H1 (cell line): Measurements from ENCODE around the gene TCF25. TPM values are rescaled to one million over a fixed set of nuclear protein-coding genes. Genes with fewer than 3 reads are reported as not detected.

Experiments
- CTCF ChIA-PET: fragments of 300-600 bp; sonication (Branson Sonifier 250); formaldehyde crosslinking; loops from one replicate; lab custom pipeline; 2021; ENCODE audit not compliant: partially characterized antibody; lab: Charles Lee
- POLR2A ChIA-PET: fragments of 300-600 bp; sonication (Branson Sonifier 250); formaldehyde crosslinking; loops from one replicate; lab custom pipeline; 2021; ENCODE audit warnings: inconsistent platforms; ENCODE audit not compliant: partially characterized antibody; lab: Charles Lee
- DNase-seq, 2 experiments: peaks; one replicate each; pipeline versions ENCODE4 v3.0.0 to v3.0.0-alpha.2; 2010 to 2022; ENCODE audit warnings: low spot score in 2 of 2, low read depth in 1 of 2, mixed read lengths in 1 of 2
- FAIRE-seq: peaks from 2 replicates; lab custom pipeline; 2011; peaks lifted over from hg19 to GRCh38; lab: Jason Lieb, UNC
- H2AFZ ChIP-seq: 2 replicates; pipeline ENCODE4 v1.8.1; 2012; ENCODE audit warnings: low read length, inconsistent platforms
- H2AK5ac ChIP-seq: 2 replicates; pipeline ENCODE4 v1.6.1; 2013; ENCODE audit warnings: low read depth, low read length
- H2BK120ac ChIP-seq: replicated peaks from 2 replicates; pipeline ENCODE3; 2013; ENCODE audit warnings: low read depth, low read length, inconsistent platforms
- H2BK12ac ChIP-seq: 2 replicates; pipeline ENCODE4 v1.6.1; 2013; ENCODE audit warnings: low read depth, low read length
- H2BK15ac ChIP-seq: 2 replicates; pipeline ENCODE4 v1.6.1; 2013; ENCODE audit warnings: low read length
- H2BK20ac ChIP-seq: 2 replicates; pipeline ENCODE4 v1.6.1; 2013; ENCODE audit warnings: low read length
- H2BK5ac ChIP-seq: 2 replicates; pipeline ENCODE4 v1.6.1; 2013; ENCODE audit warnings: low read depth, low read length
- H3K14ac ChIP-seq: 2 replicates; pipeline ENCODE4 v1.6.1; 2013; ENCODE audit warnings: inconsistent platforms; ENCODE audit not compliant: insufficient read length
- H3K18ac ChIP-seq: 2 replicates; pipeline ENCODE4 v1.6.1; 2013; ENCODE audit warnings: low read length; ENCODE audit errors: extremely low read depth
- H3K23ac ChIP-seq: 2 replicates; pipeline ENCODE4 v1.6.1; 2013; ENCODE audit warnings: inconsistent platforms; ENCODE audit not compliant: insufficient read length
- H3K23me2 ChIP-seq: 2 replicates; pipeline ENCODE4 v1.6.1; 2013; ENCODE audit warnings: low read depth, low read length
- H3K27ac ChIP-seq: 2 replicates; pipeline ENCODE4 v1.6.1; 2011; ENCODE audit warnings: low read depth, low read length, inconsistent platforms
- H3K27me3 ChIP-seq, 4 experiments: replicated peaks in 1 of 4; 1 replicate in 1 of 4; 2 replicates in 3 of 4; pipeline versions ENCODE4 v1.6.1 to v1.8.1; 2011 to 2013; ENCODE audit warnings: low read length in 3 of 4, mild to moderate bottlenecking in 3 of 4, inconsistent platforms in 2 of 4, mixed read lengths in 2 of 4, moderate library complexity in 1 of 4; ENCODE audit not compliant: control insufficient read depth in 3 of 4, insufficient read depth in 3 of 4; ENCODE audit errors: extremely low read depth in 1 of 4
- H3K36me3 ChIP-seq, 4 experiments: 2 replicates each; pipeline versions ENCODE4 v1.6.1 to v1.8.1; 2011 to 2013; ENCODE audit warnings: mild to moderate bottlenecking in 4 of 4, low read length in 3 of 4, moderate library complexity in 2 of 4, control low read depth in 1 of 4, inconsistent platforms in 1 of 4; ENCODE audit not compliant: insufficient read depth in 4 of 4, control insufficient read depth in 2 of 4
- H3K4ac ChIP-seq: replicated peaks from 2 replicates; pipeline ENCODE3; 2013; ENCODE audit warnings: low read length, low read depth, mixed read lengths, inconsistent platforms; ENCODE audit not compliant: insufficient read length
- H3K4me1 ChIP-seq, 4 experiments: replicated peaks in 1 of 4; 1 replicate in 1 of 4; 2 replicates in 3 of 4; pipeline versions ENCODE4 v1.6.1 to v1.8.1; 2011 to 2013; ENCODE audit warnings: low read length in 3 of 4, inconsistent platforms in 2 of 4, mixed read lengths in 1 of 4; ENCODE audit not compliant: insufficient read depth in 4 of 4, control insufficient read depth in 3 of 4
- H3K4me2 ChIP-seq, 2 experiments: 2 replicates each; pipeline versions ENCODE4 v1.6.1 to v1.8.1; 2011 to 2013; ENCODE audit warnings: low read depth in 2 of 2, low read length in 2 of 2, control low read depth in 1 of 2, inconsistent platforms in 1 of 2, mild to moderate bottlenecking in 1 of 2; ENCODE audit not compliant: insufficient read depth in 1 of 2
- H3K4me3 ChIP-seq, 4 experiments: fragments of 200-600, 300-600 bp in 1 of 4; sonication (generic), shearing (Covaris generic), sonication (Bioruptor Twin) in 1 of 4; 2 replicates each; pipeline versions ENCODE4 v1.5.1 to v1.8.1; 2011 to 2016; ENCODE audit warnings: low read length in 4 of 4, low read depth in 3 of 4, control low read depth in 2 of 4, inconsistent platforms in 2 of 4, mild to moderate bottlenecking in 2 of 4, mixed read lengths in 1 of 4, moderate library complexity in 1 of 4; ENCODE audit not compliant: insufficient read depth in 2 of 4; ENCODE audit errors: extremely low read depth in 1 of 4
- H3K56ac ChIP-seq: replicated peaks from 2 replicates; pipeline ENCODE3; 2013; ENCODE audit warnings: low read depth, mild to moderate bottlenecking, mixed read lengths, low read length, inconsistent platforms; ENCODE audit not compliant: insufficient read length
- H3K79me1 ChIP-seq: 2 replicates; pipeline ENCODE4 v1.6.1; 2013; ENCODE audit warnings: low read depth, low read length, control low read depth
- H3K79me2 ChIP-seq, 2 experiments: 2 replicates each; pipeline versions ENCODE4 v1.6.1 to v1.8.1; 2012 to 2013; ENCODE audit warnings: low read length in 2 of 2, mild to moderate bottlenecking in 2 of 2, inconsistent platforms in 1 of 2; ENCODE audit not compliant: insufficient read depth in 2 of 2, control insufficient read depth in 1 of 2
- H3K9ac ChIP-seq, 4 experiments: replicated peaks in 1 of 4; 1 replicate in 1 of 4; 2 replicates in 3 of 4; pipeline versions ENCODE4 v1.6.1 to v1.8.1; 2011 to 2013; ENCODE audit warnings: low read depth in 3 of 4, low read length in 3 of 4, control low read depth in 2 of 4, mild to moderate bottlenecking in 2 of 4, moderate library complexity in 2 of 4, inconsistent platforms in 1 of 4; ENCODE audit errors: extremely low read depth in 1 of 4
- H3K9me3 ChIP-seq, 2 experiments: 2 replicates each; pipeline versions ENCODE4 v1.6.1 to v1.8.1; 2012 to 2013; ENCODE audit warnings: mild to moderate bottlenecking in 2 of 2, moderate library complexity in 2 of 2, control low read depth in 1 of 2, inconsistent platforms in 1 of 2, low read depth in 1 of 2, low read length in 1 of 2, mixed read lengths in 1 of 2; ENCODE audit not compliant: insufficient read depth in 2 of 2
- H4K20me1 ChIP-seq, 2 experiments: replicated peaks in 1 of 2; 2 replicates each; pipeline versions ENCODE3 to v1.8.1; 2011 to 2013; ENCODE audit warnings: inconsistent platforms in 2 of 2, low read length in 2 of 2, mild to moderate bottlenecking in 1 of 2; ENCODE audit not compliant: insufficient read depth in 2 of 2, control insufficient read depth in 1 of 2
- H4K5ac ChIP-seq: 2 replicates; pipeline ENCODE4 v1.6.1; 2013; ENCODE audit warnings: low read length, low read depth, mixed read lengths, inconsistent platforms; ENCODE audit not compliant: insufficient read length
- H4K8ac ChIP-seq: 2 replicates; pipeline ENCODE4 v1.8.0; 2013; ENCODE audit warnings: mild to moderate bottlenecking, moderate library complexity, low read length, inconsistent platforms; ENCODE audit not compliant: insufficient read depth; ENCODE audit errors: extremely low read depth
- H4K91ac ChIP-seq: replicated peaks from 2 replicates; pipeline ENCODE3; 2013; ENCODE audit warnings: low read length, mixed read lengths, inconsistent platforms; ENCODE audit not compliant: insufficient read length
- CTBP2 ChIP-seq: IDR thresholded peaks from 2 replicates; pipeline ENCODE4 v1.7.0; 2011; ENCODE audit warnings: borderline replicate concordance, mild to moderate bottlenecking, moderate library complexity, mixed read lengths, low read length; ENCODE audit not compliant: insufficient read depth, insufficient read length
- E2F6 ChIP-seq: IDR thresholded peaks from 2 replicates; pipeline ENCODE4 v1.6.1; 2012; ENCODE audit warnings: inconsistent platforms
- MAFK ChIP-seq: IDR thresholded peaks from 2 replicates; pipeline ENCODE4 v1.6.1; 2012; ENCODE audit warnings: low read depth, mild to moderate bottlenecking, improper control_type of control experiment, low read length
- NRF1 ChIP-seq: IDR thresholded peaks from 2 replicates; pipeline ENCODE4 v1.6.1; 2011; ENCODE audit warnings: mild to moderate bottlenecking, low read depth, low read length, improper control_type of control experiment
- RXRA ChIP-seq: IDR thresholded peaks from 2 replicates; pipeline ENCODE4 v1.6.1; 2011; ENCODE audit warnings: low read depth, mild to moderate bottlenecking, low read length, moderate library complexity; ENCODE audit not compliant: insufficient read depth
- SP4 ChIP-seq: IDR thresholded peaks from 2 replicates; pipeline ENCODE4 v1.6.1; 2012; ENCODE audit warnings: low read length, inconsistent platforms
- SUZ12 ChIP-seq: fragments of 200-600 bp; sonication (generic); IDR thresholded peaks from 2 replicates; pipeline ENCODE4 v1.6.1; 2012; ENCODE audit warnings: mild to moderate bottlenecking, inconsistent platforms, low read length, moderate library complexity, mixed read lengths
- WGBS, 2 experiments: shearing (Covaris generic) in 1 of 2; methylation state at CpG; one replicate each; pipeline versions ENCODE4 v1.1.6 to v1.1.7; 2013 to 2015; ENCODE audit warnings: low lambda C conversion rate in 2 of 2, mixed read lengths in 2 of 2, inconsistent platforms in 1 of 2, low coverage in 1 of 2, missing lambda C conversion rate in 1 of 2; ENCODE audit not compliant: insufficient replicate concordance in 2 of 2, insufficient coverage in 1 of 2, insufficient read length in 1 of 2; ENCODE audit errors: extremely low coverage in 1 of 2, missing lambda C conversion rate in 1 of 2; 5-methylcytosine and 5-hydroxymethylcytosine counted together
- polyA plus RNA-seq, 7 experiments: library from polyadenylated mRNA; depleted of rRNA in 3 of 7; stranded (reverse) in 5 of 7; unstranded in 2 of 7; fragments of >200 nt in 5 of 7; fragments of 200-250 nt in 2 of 7; gene quantifications; 1 replicate in 5 of 7; 2 replicates in 1 of 7; 4 replicates in 1 of 7; pipeline versions ENCODE4 v1.2.1 to v1.2.3, GENCODE V29; 2011 to 2013; ENCODE audit warnings: missing spikeins in 2 of 7, mixed read lengths in 2 of 7
- total RNA-seq: library from RNA; stranded (reverse); fragmentation: NEBNext Ultra II Directional; extraction: Animal tissue kit (Norgen Biotek cat#: 25700); gene quantifications from 2 replicates; pipeline ENCODE4 v1.2.1, GENCODE V29; 2021
- TF ChIP-seq, protein P1 (sequence below), 3 experiments: IDR thresholded peaks; 1 replicate in 2 of 3; 2 replicates in 1 of 3; pipeline versions ENCODE4 v1.5.1 to v1.6.1; 2011; ENCODE audit warnings: low read length in 3 of 3, mild to moderate bottlenecking in 3 of 3, inconsistent platforms in 2 of 3, low read depth in 1 of 3, moderate library complexity in 1 of 3; ENCODE audit not compliant: insufficient read depth in 1 of 3; ENCODE audit errors: control extremely low read depth in 1 of 3

Gene TCF25
- total and polyA plus RNA-seq, 2 of the 8 experiments (the other 6 are each of a cell fraction or from before 2014, with no cell fraction given): 78.1 to 102 TPM

GRCh38 chr16:89958596-89958995 lies 85.2 kb downstream of the TCF25 start:
- Histone ChIP-seq H3K27me3 (no peaks in the 10 kb centered on the region), H3K4me3 (no peak overlapping the region), H2AFZ (no peak overlapping the region), H4K91ac (no peak overlapping the region), H2AK5ac (no peak overlapping the region), H3K56ac (no peak overlapping the region), H3K23me2 (no peaks in the 10 kb centered on the region), H2BK12ac (no peak overlapping the region), H3K18ac (no peak overlapping the region), H2BK5ac (no peak overlapping the region), H3K4ac (no peak overlapping the region), H3K4me2 (no peak overlapping the region), H3K79me2 (no peaks in the 10 kb centered on the region), H3K9ac (no peak overlapping the region), H3K4me1 (peaks cover 0 to 3% (median 0%) of the 10 kb centered on the region in 4 experiments; a peak in 4 of 7 replicates), H2BK20ac (no peak overlapping the region), H3K9me3 (no peaks in the 10 kb centered on the region), H4K5ac (no peak overlapping the region), H3K14ac (no peak overlapping the region), H2BK120ac (no peak overlapping the region), H3K27ac (no peak overlapping the region), H3K79me1 (no peaks in the 10 kb centered on the region), H4K20me1 (peaks cover 3 to 7% of the 10 kb centered on the region in 2 experiments), H4K8ac (no peak overlapping the region), H2BK15ac (no peak overlapping the region), H3K36me3 (peaks cover 0 to 5% (median 3%) of the 10 kb centered on the region in 4 experiments; a peak in 4 of 8 replicates), H3K23ac (no peak overlapping the region)
- TF ChIP-seq NRF1 (no peak), MAFK (no peak), SUZ12 (no peak), SP4 (no peak), CTBP2 (no peak), RXRA (no peak), E2F6 (no peak)
- TF ChIP-seq, protein P1, sequence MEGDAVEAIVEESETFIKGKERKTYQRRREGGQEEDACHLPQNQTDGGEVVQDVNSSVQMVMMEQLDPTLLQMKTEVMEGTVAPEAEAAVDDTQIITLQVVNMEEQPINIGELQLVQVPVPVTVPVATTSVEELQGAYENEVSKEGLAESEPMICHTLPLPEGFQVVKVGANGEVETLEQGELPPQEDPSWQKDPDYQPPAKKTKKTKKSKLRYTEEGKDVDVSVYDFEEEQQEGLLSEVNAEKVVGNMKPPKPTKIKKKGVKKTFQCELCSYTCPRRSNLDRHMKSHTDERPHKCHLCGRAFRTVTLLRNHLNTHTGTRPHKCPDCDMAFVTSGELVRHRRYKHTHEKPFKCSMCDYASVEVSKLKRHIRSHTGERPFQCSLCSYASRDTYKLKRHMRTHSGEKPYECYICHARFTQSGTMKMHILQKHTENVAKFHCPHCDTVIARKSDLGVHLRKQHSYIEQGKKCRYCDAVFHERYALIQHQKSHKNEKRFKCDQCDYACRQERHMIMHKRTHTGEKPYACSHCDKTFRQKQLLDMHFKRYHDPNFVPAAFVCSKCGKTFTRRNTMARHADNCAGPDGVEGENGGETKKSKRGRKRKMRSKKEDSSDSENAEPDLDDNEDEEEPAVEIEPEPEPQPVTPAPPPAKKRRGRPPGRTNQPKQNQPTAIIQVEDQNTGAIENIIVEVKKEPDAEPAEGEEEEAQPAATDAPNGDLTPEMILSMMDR (IDR thresholded peaks at IDR 0.05; ENCODE audit: control extremely low read depth in 1 of 3, insufficient read depth in 1 of 3, low read depth in 1 of 3, low read length in 3 of 3): no peak
- ChIA-PET CTCF (interaction anchor here (1.1 kb wide), 1 partner anchor 10 kb away, joined by 3 read pairs; no protein-coding TSS in a partner anchor), POLR2A (interaction anchor here (1.3 to 2.7 kb wide), 2 partner anchors 14 to 36 kb away, joined by 3 to 17 read pairs; partner anchors contain the start of gene TUBB3)
- 90% methylated on average over 10 of the region's 10 CpGs; no CpG with 5 or more reads in 1 of the 2 experiments for WGBS, 2 experiments
- no peak for FAIRE-seq
- no peak for DNase-seq
